PC-3 (cell line): ENCODE measurements around the gene AKR7A2. TPM values are rescaled to one million over a fixed set of nuclear protein-coding genes. Genes with fewer than 3 reads are reported as not detected.
A peak's percentile ranks its signal among the peaks of the same experiment; 100 is the strongest.

Experiments used
- ATAC-seq: fragments of 200-7000 bp; cut with Tn5 transposase; 2 replicates; pipeline ENCODE4 v1.9.1; 2020; ENCODE audit warnings: mild to moderate bottlenecking, moderate library complexity
- BruUV-seq: library from RNA; stranded (reverse); fragments of 400-500 nt; replicated peaks from 2 replicates; lab custom pipeline; 2021; lab: Mats Ljungman, UMichigan
- CTCF ChIA-PET: fragments of 300-600 bp; sonication (Branson Sonifier 250); formaldehyde crosslinking; loops from one replicate; lab custom pipeline; 2022; ENCODE audit warnings: antibody characterized with exemption; lab: Charles Lee
- POLR2A ChIA-PET: fragments of 300-600 bp; sonication (Branson Sonifier 250); formaldehyde crosslinking; loops from one replicate; lab custom pipeline; 2022; ENCODE audit warnings: antibody characterized with exemption; ENCODE audit not compliant: unreplicated experiment; lab: Charles Lee
- DNase-seq: peaks from one replicate; pipeline ENCODE4 v3.0.0-alpha.2; 2015
- H2AFZ ChIP-seq: fragments of 300-600 bp; sonication (generic); 2 replicates; pipeline ENCODE4 v1.6.0; 2016; ENCODE audit warnings: antibody characterized with exemption, low read length
- H3F3A ChIP-seq: fragments of 300-600 bp; sonication (generic); one replicate; pipeline ENCODE4 v1.6.0; 2017; ENCODE audit warnings: antibody characterized with exemption, low read length, control low read depth, mild to moderate bottlenecking; ENCODE audit not compliant: unreplicated experiment
- H3K27ac ChIP-seq: fragments of 300-600 bp; sonication (generic); 2 replicates; pipeline ENCODE4 v1.5.1; 2016; ENCODE audit warnings: mild to moderate bottlenecking, low read length
- H3K27me3 ChIP-seq: fragments of 300-600 bp; sonication (generic); 2 replicates; pipeline ENCODE4 v1.6.1; 2016; ENCODE audit warnings: low read length, mixed read lengths
- H3K36me3 ChIP-seq: fragments of 300-600 bp; sonication (generic); 2 replicates; pipeline ENCODE4 v1.6.1; 2016; ENCODE audit warnings: low read depth, mixed run types, low read length, mixed read lengths
- H3K4me1 ChIP-seq: fragments of 300-600 bp; sonication (generic); 2 replicates; pipeline ENCODE4 v1.5.1; 2016; ENCODE audit warnings: low read length; ENCODE audit not compliant: insufficient read depth
- H3K4me2 ChIP-seq: fragments of 300-600 bp; sonication (generic); 2 replicates; pipeline ENCODE4 v1.6.0; 2016; ENCODE audit warnings: low read length
- H3K4me3 ChIP-seq: fragments of 300-600 bp; sonication (generic); 2 replicates; pipeline ENCODE4 v1.5.1; 2016; ENCODE audit warnings: mild to moderate bottlenecking, low read length, mixed read lengths
- H3K79me2 ChIP-seq: fragments of 300-600 bp; sonication (generic); 2 replicates; pipeline ENCODE4 v1.6.1; 2017; ENCODE audit warnings: low read length, mixed read lengths
- H3K9ac ChIP-seq: fragments of 300-600 bp; sonication (generic); 2 replicates; pipeline ENCODE4 v1.6.0; 2016; ENCODE audit warnings: mild to moderate bottlenecking, low read length
- H3K9me2 ChIP-seq: fragments of 300-600 bp; sonication (generic); replicated peaks from 2 replicates; pipeline ENCODE4 v1.6.1; 2016; ENCODE audit warnings: mixed run types, low read length, mixed read lengths
- H3K9me3 ChIP-seq: fragments of 300-600 bp; sonication (generic); 2 replicates; pipeline ENCODE4 v1.6.1; 2016; ENCODE audit warnings: low read length, mixed read lengths
- H4K20me1 ChIP-seq: fragments of 300-600 bp; sonication (generic); 2 replicates; pipeline ENCODE4 v1.6.1; 2016; ENCODE audit warnings: low read length, mixed read lengths
- EZH2 ChIP-seq: fragments of 300-600 bp; sonication (generic); IDR thresholded peaks from one replicate; pipeline ENCODE4 v1.6.1; 2017; ENCODE audit warnings: antibody characterized with exemption, mild to moderate bottlenecking, low read length; ENCODE audit not compliant: unreplicated experiment
- EZH2phosphoT487 ChIP-seq: fragments of 300-600 bp; sonication (generic); IDR thresholded peaks from 2 replicates; pipeline ENCODE4 v1.6.1; 2018; ENCODE audit warnings: mild to moderate bottlenecking, antibody characterized with exemption, low read length, borderline replicate concordance
- intact Hi-C: fragments of 100-400 bp; cut with micrococcal nuclease; formaldehyde crosslinking; loops from 2 replicates; pipeline ENCODE4 v1.9.0; 2023
- total RNA-seq: library from RNA; depleted of rRNA; stranded (reverse); fragments of >200 nt; gene quantifications from 2 replicates; pipeline ENCODE4 v1.2.3, GENCODE V29; 2014
- TF ChIP-seq, protein P1 (sequence below): fragments of 300-600 bp; sonication (generic); conservative IDR thresholded peaks from 2 replicates; pipeline ENCODE4 v1.5.1; 2017; ENCODE audit warnings: antibody characterized with exemption, low read depth, mild to moderate bottlenecking, low read length

AKR7A2 gene
- total RNA-seq, 1 experiment from 2014 or later, result 63.3 TPM

DNA sequence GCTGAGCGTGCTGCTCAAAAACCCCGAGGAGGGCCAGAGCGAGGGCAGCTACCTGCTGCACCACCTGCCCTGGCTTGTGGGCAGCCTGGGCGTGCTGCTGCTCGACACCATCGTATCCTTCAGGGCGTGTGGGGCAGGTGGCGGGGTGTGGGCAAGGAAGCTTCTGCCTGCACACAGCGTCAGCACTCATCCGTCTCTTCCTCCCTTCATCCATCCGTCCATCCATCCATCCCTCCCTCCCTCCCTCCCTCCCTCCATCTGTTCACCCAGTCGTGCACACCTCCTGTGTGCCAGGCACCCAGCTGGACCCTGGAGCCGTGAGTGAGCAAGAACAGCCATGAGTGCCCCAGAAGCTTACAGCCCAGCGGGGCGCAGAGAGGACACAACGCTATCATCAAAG is 15.4 kb upstream of the AKR7A2 start:
- no peak for ATAC-seq

DNA sequence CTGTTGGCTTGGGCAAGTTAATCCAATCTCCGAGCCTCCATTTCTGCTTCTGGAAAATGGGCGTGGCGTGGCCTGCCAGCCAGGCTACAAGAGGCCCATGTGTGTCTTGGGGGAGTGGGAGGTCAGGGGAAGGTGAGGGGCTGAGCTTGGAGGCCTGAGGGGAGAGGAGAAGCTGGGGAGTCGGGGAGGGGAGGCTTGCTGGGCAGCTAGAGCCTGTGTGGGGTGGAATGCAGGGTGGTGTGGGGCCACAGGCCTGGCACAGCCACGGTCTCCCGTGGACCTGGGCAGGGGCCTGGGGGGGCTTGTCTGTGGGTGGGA is 14.8 kb upstream of the AKR7A2 start:
- H3K4me1 ChIP-seq, result no peaks in the 10 kb centered on the region
- H2AFZ ChIP-seq, result no peak overlapping the region
- H3F3A ChIP-seq, result no peaks in the 10 kb centered on the region
- no peaks in the 10 kb centered on the region for H4K20me1 ChIP-seq
- CTCF ChIA-PET, result no interaction called here
- H3K4me2 ChIP-seq, result no peak overlapping the region
- TF ChIP-seq EZH2phosphoT487 (no peak), EZH2 (no peak)
- TF ChIP-seq, protein P1, sequence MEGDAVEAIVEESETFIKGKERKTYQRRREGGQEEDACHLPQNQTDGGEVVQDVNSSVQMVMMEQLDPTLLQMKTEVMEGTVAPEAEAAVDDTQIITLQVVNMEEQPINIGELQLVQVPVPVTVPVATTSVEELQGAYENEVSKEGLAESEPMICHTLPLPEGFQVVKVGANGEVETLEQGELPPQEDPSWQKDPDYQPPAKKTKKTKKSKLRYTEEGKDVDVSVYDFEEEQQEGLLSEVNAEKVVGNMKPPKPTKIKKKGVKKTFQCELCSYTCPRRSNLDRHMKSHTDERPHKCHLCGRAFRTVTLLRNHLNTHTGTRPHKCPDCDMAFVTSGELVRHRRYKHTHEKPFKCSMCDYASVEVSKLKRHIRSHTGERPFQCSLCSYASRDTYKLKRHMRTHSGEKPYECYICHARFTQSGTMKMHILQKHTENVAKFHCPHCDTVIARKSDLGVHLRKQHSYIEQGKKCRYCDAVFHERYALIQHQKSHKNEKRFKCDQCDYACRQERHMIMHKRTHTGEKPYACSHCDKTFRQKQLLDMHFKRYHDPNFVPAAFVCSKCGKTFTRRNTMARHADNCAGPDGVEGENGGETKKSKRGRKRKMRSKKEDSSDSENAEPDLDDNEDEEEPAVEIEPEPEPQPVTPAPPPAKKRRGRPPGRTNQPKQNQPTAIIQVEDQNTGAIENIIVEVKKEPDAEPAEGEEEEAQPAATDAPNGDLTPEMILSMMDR, result no peak
- no peaks in the 10 kb centered on the region for H3K9me2 ChIP-seq
- intact Hi-C loops, result no loop called here
- no peak overlapping the region for H3K4me3 ChIP-seq
- no peaks in the 10 kb centered on the region for H3K9me3 ChIP-seq
- ATAC-seq, result no peak
- no TSS peak for BruUV-seq
- H3K36me3 ChIP-seq, result no peaks in the 10 kb centered on the region
- no peak overlapping the region for H3K27ac ChIP-seq
- POLR2A ChIA-PET, result no interaction called here
- H3K27me3 ChIP-seq, result no peaks in the 10 kb centered on the region
- no peak overlapping the region for H3K9ac ChIP-seq
- DNase-seq, result no peak
- H3K79me2 ChIP-seq, result no peaks in the 10 kb centered on the region

More for the DNA sequence above, 15.4 kb upstream of the AKR7A2 start:
- intact Hi-C loops, result no loop called here
- H3K36me3 ChIP-seq, result no peaks in the 10 kb centered on the region
- H3K27me3 ChIP-seq, result no peaks in the 10 kb centered on the region
- CTCF ChIA-PET, result no interaction called here
- no peaks in the 10 kb centered on the region for H3F3A ChIP-seq
- H3K4me3 ChIP-seq, result no peak overlapping the region
- no peaks in the 10 kb centered on the region for H3K9me2 ChIP-seq
- no peaks in the 10 kb centered on the region for H3K9me3 ChIP-seq
- no peaks in the 10 kb centered on the region for H3K79me2 ChIP-seq
- no peak overlapping the region for H3K27ac ChIP-seq
- no peak for DNase-seq
- no peaks in the 10 kb centered on the region for H4K20me1 ChIP-seq
- BruUV-seq, result no TSS peak
- no peak overlapping the region for H2AFZ ChIP-seq
- H3K4me1 ChIP-seq, result no peaks in the 10 kb centered on the region
- TF ChIP-seq, protein P1, result no peak
- TF ChIP-seq EZH2phosphoT487 (no peak), EZH2 (no peak)
- no peak overlapping the region for H3K4me2 ChIP-seq
- POLR2A ChIA-PET, result interaction anchor here (0.5 kb wide), 1 partner anchor 283 kb away, joined by 6 read pairs; no protein-coding TSS in a partner anchor
- no peak overlapping the region for H3K9ac ChIP-seq

DNA sequence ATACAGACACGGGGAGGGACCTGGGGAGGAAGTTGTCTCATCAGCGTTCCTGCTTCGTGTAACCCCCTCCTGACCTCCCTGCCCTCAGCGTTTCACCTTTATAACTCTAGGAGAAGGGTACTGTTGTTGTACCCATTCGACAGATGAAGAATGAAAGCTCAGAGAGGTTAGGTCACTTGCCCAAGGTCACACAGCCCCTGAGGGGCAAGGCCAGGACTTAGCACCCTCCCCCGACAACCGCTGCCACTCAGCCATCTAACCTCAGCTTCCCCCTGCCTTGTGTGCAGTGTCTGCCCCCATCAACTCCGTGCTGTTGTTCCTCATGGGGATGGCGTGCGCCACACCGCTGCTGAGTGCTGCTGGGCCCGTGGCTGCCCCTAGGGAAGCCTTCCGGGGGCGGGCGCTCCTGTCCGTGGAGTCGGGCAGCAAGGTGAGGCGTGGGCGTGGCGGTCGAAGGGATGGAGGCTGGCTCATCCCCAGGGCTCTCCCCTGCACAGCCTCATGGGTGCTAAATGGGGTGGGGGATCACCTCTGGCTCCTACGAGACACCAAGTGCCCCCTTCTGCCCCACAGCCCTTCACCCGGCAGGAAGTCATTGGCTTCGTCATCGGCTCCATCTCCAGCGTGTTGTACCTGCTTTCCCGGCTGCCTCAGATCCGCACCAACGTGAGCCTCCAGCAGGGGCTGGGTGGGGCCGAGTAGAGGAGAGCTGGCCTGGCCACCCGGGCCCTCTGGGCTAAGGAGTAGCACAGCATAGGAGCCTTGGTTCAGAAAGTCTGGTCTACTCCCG is 14.2 kb upstream of the AKR7A2 start:
- POLR2A ChIA-PET, result no interaction called here
- Histone ChIP-seq H3K9ac (no peak overlapping the region), H3K4me1 (no peaks in the 10 kb centered on the region), H2AFZ (no peak overlapping the region), H3K27me3 (no peaks in the 10 kb centered on the region), H4K20me1 (no peaks in the 10 kb centered on the region), H3K4me3 (no peak overlapping the region), H3K79me2 (no peaks in the 10 kb centered on the region), H3K27ac (no peak overlapping the region), H3K9me2 (no peaks in the 10 kb centered on the region), H3K36me3 (no peaks in the 10 kb centered on the region), H3K9me3 (no peaks in the 10 kb centered on the region), H3K4me2 (no peak overlapping the region), H3F3A (no peaks in the 10 kb centered on the region)
- DNase-seq (no peak), ATAC-seq (0 out of 2 replicates have a peak, but pooled peaks have one; percentile 16)
- TF ChIP-seq, protein P1, result no peak
- TF ChIP-seq EZH2phosphoT487 (no peak), EZH2 (no peak)
- BruUV-seq, result no TSS peak
- intact Hi-C loops, result no loop called here
- CTCF ChIA-PET, result no interaction called here
